ENCODE results near the gene GLP2R.
A peak's percentile ranks its signal among the peaks of the same experiment; 100 is the strongest.

Gene GLP2R

DNA sequence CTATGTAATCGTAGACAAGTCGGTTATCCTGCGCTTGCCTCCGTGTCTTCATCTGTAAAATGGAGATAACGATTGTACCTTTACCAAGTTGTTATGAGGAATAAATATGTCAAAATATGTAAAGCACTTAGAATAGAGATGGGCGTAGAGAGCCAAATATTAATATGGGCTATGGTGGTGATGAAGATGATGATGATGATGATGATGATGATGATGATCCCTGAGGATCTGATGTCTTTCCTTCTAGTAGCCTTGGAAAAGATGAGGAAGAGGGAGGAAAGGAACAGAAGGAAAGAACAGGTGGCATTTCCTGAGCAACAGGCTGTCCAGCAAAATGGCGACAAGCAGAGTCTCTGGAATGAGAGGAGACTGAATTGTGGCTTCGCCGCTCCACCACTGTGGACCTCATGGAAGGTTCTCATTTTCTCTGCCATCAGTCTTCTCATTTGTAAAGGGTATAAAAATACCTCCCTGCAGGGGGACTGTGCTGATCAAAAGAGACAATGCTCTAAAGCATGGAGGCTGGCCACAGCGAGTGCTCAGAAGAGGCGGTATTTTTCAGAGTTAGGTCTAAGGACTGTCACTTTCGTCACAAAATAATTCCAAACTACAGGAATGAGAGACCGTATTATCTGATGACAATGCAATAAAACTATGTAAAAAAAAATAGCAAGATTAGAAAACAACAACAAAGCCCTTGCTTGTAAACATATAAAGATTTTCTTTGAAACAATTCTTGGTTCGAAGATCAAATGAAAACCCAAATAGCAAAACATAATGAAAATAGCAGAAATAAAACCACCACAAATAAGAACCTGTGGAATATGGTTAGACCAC lies 96.5 kb downstream of the GLP2R start:
- H3K36me3 ChIP-seq, result peaks cover 87% of the 10 kb centered on the region
- no peaks in the 10 kb centered on the region for H3K9me3 ChIP-seq
- H3K4me3 ChIP-seq (ENCODE audit: low read depth in 1 of 2, low read length in 1 of 2), result no peak overlapping the region
- H3K27me3 ChIP-seq, result no peaks in the 10 kb centered on the region
- no peak overlapping the region for H3K27ac ChIP-seq
- no peak for TF ChIP-seq CTCF (IDR thresholded peaks at IDR 0.05)
- H3K4me1 ChIP-seq (ENCODE audit: control insufficient read depth in 1 of 2, insufficient read depth in 1 of 2, low read depth in 1 of 2, low read length in 1 of 2), result no peaks in the 10 kb centered on the region

DNA sequence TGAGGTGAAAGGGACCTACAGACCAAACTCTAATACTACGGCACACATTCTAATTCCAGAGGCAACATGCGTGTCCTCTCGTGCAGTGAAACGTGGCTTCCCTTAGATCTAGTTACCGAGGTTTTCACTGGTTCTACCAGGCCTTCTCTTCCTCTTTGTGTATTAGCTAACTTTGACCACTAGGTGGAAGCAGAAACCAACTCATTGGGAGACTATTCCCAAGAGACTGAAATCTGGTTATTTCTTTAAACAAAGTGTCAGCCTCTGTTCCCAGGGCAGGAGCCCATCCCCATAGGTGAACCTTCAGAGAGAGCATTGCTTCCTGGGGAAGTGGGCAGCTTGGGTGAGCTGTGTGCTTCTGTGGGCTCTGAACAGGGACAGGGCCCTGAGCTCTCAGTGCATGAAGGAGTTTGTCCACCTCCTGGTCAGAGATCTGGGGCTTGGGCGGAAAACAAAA lies 99.0 kb downstream of the GLP2R start:
- TF ChIP-seq CTCF (IDR thresholded peaks at IDR 0.05), result peak; percentile 85
- no peaks in the 10 kb centered on the region for H3K9me3 ChIP-seq
- H3K4me3 ChIP-seq (ENCODE audit: low read depth in 1 of 2, low read length in 1 of 2), result no peak overlapping the region
- no peaks in the 10 kb centered on the region for H3K27me3 ChIP-seq
- H3K4me1 ChIP-seq (ENCODE audit: control insufficient read depth in 1 of 2, insufficient read depth in 1 of 2, low read depth in 1 of 2, low read length in 1 of 2), result peaks cover under 1 to 1% of the 10 kb centered on the region in 2 experiments
- H3K36me3 ChIP-seq, result peaks cover 72% of the 10 kb centered on the region
- peak overlapping the region; percentile 0 for H3K27ac ChIP-seq

DNA sequence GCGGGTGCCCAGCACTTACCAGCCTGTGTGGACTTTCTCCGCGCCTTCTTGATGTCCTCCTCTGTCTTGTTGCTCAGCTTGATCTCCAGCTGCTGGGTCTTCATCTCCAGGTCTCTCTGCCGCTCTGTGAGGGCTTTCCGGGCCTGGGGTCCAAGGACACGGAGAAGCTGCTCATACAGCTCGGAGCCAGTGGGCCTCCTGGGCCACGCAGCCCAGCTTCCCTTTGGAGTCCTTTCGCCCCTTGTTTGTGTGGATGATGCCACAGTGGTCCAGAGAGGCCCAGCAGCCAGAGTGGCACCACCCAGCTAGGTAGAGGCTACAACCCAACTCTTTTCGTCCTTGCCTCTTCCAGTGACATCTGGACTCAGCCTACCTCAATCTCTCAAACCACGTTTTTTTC lies 99.7 kb downstream of the GLP2R start:
- peak overlapping the region; percentile 0 for H3K27ac ChIP-seq
- peaks cover 65% of the 10 kb centered on the region for H3K36me3 ChIP-seq
- TF ChIP-seq CTCF (IDR thresholded peaks at IDR 0.05), result no peak
- no peaks in the 10 kb centered on the region for H3K27me3 ChIP-seq
- no peak overlapping the region for H3K4me3 ChIP-seq (ENCODE audit: low read depth in 1 of 2, low read length in 1 of 2)
- no peaks in the 10 kb centered on the region for H3K9me3 ChIP-seq
- H3K4me1 ChIP-seq (ENCODE audit: control insufficient read depth in 1 of 2, insufficient read depth in 1 of 2, low read depth in 1 of 2, low read length in 1 of 2), result peaks cover 8% of the 10 kb centered on the region in 2 experiments

GRCh38 chr17:9926150-9926804 lies 100.6 kb downstream of the GLP2R start:
- H3K9me3 ChIP-seq, result no peaks in the 10 kb centered on the region
- no peak overlapping the region for H3K4me3 ChIP-seq (ENCODE audit: low read depth in 1 of 2, low read length in 1 of 2)
- H3K36me3 ChIP-seq, result peaks cover 64% of the 10 kb centered on the region
- no peaks in the 10 kb centered on the region for H3K27me3 ChIP-seq
- no peak overlapping the region for H3K27ac ChIP-seq
- no peak for TF ChIP-seq CTCF (IDR thresholded peaks at IDR 0.05)
- H3K4me1 ChIP-seq (ENCODE audit: control insufficient read depth in 1 of 2, insufficient read depth in 1 of 2, low read depth in 1 of 2, low read length in 1 of 2), result peaks cover 16 to 17% of the 10 kb centered on the region in 2 experiments

DNA sequence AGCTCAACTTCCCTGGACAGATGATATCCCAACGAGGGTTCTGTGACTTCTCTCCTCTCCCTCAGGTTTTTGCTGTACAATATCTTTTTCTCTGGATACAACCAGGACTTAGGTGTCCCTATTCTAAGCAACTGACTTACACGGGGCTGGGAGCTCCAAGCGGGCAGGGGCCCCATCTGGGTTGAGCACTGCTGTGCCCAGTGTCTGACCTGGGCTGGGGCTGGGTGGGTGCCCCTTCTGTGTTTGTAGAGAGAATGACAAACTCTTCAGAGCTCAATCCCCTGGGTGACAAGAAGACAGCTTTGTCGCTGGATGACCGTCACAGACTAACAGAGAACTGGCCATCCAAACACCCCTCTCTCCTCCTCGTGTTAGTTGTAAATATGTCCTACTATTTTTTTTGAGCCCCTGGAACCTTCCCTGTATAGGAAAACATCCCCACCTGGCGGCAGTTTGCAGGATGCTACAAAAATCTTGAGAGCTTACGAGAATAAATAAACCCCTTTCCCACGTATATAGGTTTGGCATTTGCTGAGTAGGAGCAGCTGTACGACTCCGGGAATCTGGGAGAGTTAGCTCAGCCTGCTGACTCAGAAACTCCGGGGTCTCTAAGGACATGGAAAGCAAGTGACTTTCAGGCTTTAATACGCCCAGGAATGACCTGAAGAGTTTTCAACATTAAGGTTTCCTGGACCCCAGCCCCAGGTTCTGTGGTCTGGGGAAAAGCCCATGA lies 103.0 kb downstream of the GLP2R start:
- H3K36me3 ChIP-seq, result peaks cover 70% of the 10 kb centered on the region
- no peak overlapping the region for H3K4me3 ChIP-seq (ENCODE audit: low read depth in 1 of 2, low read length in 1 of 2)
- H3K27me3 ChIP-seq, result no peaks in the 10 kb centered on the region
- H3K27ac ChIP-seq, result no peak overlapping the region
- no peak for TF ChIP-seq CTCF (IDR thresholded peaks at IDR 0.05)
- peaks cover 20 to 21% of the 10 kb centered on the region in 2 experiments for H3K4me1 ChIP-seq (ENCODE audit: control insufficient read depth in 1 of 2, insufficient read depth in 1 of 2, low read depth in 1 of 2, low read length in 1 of 2)
- H3K9me3 ChIP-seq, result no peaks in the 10 kb centered on the region
